Measurements from ENCODE around the gene ERC2. TPM values are rescaled to one million over a fixed set of nuclear protein-coding genes. Genes with fewer than 3 reads are reported as not detected.

Gene ERC2
- polyA plus RNA-seq, 1 experiment, result 0.07 TPM

DNA sequence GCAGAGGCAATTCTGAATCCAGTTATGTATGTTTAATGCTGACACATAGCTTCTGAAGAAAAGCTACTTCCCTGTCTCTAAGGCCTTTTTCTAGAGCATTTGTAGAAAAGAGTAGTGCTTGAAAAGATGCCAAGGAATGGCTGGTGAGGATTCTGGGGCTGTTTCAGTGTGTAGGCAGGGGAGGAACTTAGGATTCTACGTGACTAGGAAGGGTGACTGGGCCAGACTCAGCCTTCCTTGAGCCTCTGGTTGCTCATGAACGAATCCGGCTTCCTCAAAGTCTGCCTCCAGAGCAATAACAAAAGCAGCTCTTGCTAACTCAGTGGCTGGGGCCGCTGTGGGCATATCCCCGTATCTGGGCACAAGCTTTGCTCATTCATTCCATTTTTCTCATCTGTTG lies 876.4 kb downstream of the ERC2 start:
- TF ChIP-seq, protein P1, sequence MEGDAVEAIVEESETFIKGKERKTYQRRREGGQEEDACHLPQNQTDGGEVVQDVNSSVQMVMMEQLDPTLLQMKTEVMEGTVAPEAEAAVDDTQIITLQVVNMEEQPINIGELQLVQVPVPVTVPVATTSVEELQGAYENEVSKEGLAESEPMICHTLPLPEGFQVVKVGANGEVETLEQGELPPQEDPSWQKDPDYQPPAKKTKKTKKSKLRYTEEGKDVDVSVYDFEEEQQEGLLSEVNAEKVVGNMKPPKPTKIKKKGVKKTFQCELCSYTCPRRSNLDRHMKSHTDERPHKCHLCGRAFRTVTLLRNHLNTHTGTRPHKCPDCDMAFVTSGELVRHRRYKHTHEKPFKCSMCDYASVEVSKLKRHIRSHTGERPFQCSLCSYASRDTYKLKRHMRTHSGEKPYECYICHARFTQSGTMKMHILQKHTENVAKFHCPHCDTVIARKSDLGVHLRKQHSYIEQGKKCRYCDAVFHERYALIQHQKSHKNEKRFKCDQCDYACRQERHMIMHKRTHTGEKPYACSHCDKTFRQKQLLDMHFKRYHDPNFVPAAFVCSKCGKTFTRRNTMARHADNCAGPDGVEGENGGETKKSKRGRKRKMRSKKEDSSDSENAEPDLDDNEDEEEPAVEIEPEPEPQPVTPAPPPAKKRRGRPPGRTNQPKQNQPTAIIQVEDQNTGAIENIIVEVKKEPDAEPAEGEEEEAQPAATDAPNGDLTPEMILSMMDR (IDR thresholded peaks at IDR 0.05; ENCODE audit: low read depth, low read length), result no peak
- Histone ChIP-seq H3K4me3 (ENCODE audit: low read depth, low read length) (no peak overlapping the region), H3K27ac (ENCODE audit: low read depth, low read length) (no peak overlapping the region), H3K9me3 (ENCODE audit: control insufficient read depth, insufficient read depth, low read length) (no peaks in the 10 kb centered on the region), H3K27me3 (ENCODE audit: control insufficient read depth, insufficient read depth, low read length) (peaks cover 9% of the 10 kb centered on the region)
- ChIA-PET POLR2A (interaction anchor here (0.5 kb wide), 1 partner anchor 18 kb away, joined by 3 read pairs; no protein-coding TSS in a partner anchor), CTCF (no interaction called here)
- no peak for DNase-seq (ENCODE audit: low read depth, low spot score)

DNA sequence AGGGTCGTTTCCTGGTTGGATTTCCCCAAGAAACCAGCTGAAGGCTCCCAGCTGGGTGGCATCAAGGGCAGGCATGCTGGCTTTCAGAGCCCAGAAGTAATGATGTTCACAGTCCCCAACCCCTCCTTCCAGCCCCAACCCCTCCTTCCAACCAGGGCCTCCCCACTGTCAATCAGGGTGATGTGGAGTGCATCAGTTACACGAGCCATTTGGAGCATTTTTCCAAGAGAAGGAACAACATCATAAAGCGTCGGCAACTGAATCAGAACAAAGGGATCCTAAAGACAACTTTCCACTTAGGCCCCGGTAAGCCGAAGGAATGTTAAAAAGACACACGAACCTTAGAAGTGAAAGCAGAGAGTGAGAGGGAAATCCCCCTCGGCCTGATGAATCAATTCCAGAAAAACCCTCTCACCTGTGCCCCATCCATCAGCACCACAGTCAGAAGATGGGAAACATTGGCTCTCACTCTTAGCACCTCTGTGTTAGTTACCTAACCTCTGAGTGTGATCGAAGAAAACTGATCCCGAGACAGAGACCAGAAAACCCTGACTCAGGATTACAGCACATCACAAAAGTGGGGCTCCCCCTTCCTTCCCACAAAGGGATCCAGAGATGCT lies 880.0 kb downstream of the ERC2 start:
- TF ChIP-seq, protein P1 (IDR thresholded peaks at IDR 0.05; ENCODE audit: low read depth, low read length), result no peak
- no peak for DNase-seq (ENCODE audit: low read depth, low spot score)
- Histone ChIP-seq H3K9me3 (ENCODE audit: control insufficient read depth, insufficient read depth, low read length) (no peaks in the 10 kb centered on the region), H3K27ac (ENCODE audit: low read depth, low read length) (no peak overlapping the region), H3K27me3 (ENCODE audit: control insufficient read depth, insufficient read depth, low read length) (peaks cover 5% of the 10 kb centered on the region), H3K4me3 (ENCODE audit: low read depth, low read length) (no peak overlapping the region)
- ChIA-PET CTCF (no interaction called here), POLR2A (no interaction called here)

GRCh38 chr3:55585856-55586255 lies 882.4 kb downstream of the ERC2 start:
- Histone ChIP-seq H3K9me3 (ENCODE audit: control insufficient read depth, insufficient read depth, low read length) (no peaks in the 10 kb centered on the region), H3K4me3 (ENCODE audit: low read depth, low read length) (no peak overlapping the region), H3K27me3 (ENCODE audit: control insufficient read depth, insufficient read depth, low read length) (peaks cover 5% of the 10 kb centered on the region), H3K27ac (ENCODE audit: low read depth, low read length) (no peak overlapping the region)
- ChIA-PET POLR2A (no interaction called here), CTCF (interaction anchor here (0.7 kb wide), 1 partner anchor 572 kb away, joined by 3 read pairs; no protein-coding TSS in a partner anchor)
- no peak for DNase-seq (ENCODE audit: low read depth, low spot score)
- TF ChIP-seq, protein P1 (IDR thresholded peaks at IDR 0.05; ENCODE audit: low read depth, low read length), result no peak

- DNase-seq (ENCODE audit: low read depth, low spot score), result no peak
- TF ChIP-seq, protein P1 (IDR thresholded peaks at IDR 0.05; ENCODE audit: low read depth, low read length), result no peak
- Histone ChIP-seq H3K27ac (ENCODE audit: low read depth, low read length) (no peak overlapping the region), H3K4me3 (ENCODE audit: low read depth, low read length) (no peak overlapping the region), H3K27me3 (ENCODE audit: control insufficient read depth, insufficient read depth, low read length) (peaks cover 5% of the 10 kb centered on the region), H3K9me3 (ENCODE audit: control insufficient read depth, insufficient read depth, low read length) (no peaks in the 10 kb centered on the region)
- POLR2A ChIA-PET, result no interaction called here
- CTCF ChIA-PET, result interaction anchor here (0.7 kb wide), 1 partner anchor 573 kb away, joined by 3 read pairs; no protein-coding TSS in a partner anchor
Measured at GRCh38 chr3:55584716-55585368, 883.4 kb downstream of the ERC2 start.

- peaks cover 5% of the 10 kb centered on the region for H3K27me3 ChIP-seq (ENCODE audit: control insufficient read depth, insufficient read depth, low read length)
Measured at GRCh38 chr3:55584030-55584429, 884.2 kb downstream of the ERC2 start.

More at GRCh38 chr3:55584030-55584429, 884.2 kb downstream of the ERC2 start:
- Histone ChIP-seq H3K27ac (ENCODE audit: low read depth, low read length) (no peak overlapping the region), H3K9me3 (ENCODE audit: control insufficient read depth, insufficient read depth, low read length) (no peaks in the 10 kb centered on the region), H3K4me3 (ENCODE audit: low read depth, low read length) (no peak overlapping the region)
- DNase-seq (ENCODE audit: low read depth, low spot score), result no peak
- TF ChIP-seq, protein P1 (IDR thresholded peaks at IDR 0.05; ENCODE audit: low read depth, low read length), result no peak
- POLR2A ChIA-PET, result no interaction called here
- CTCF ChIA-PET, result no interaction called here
